SH-SY5Y (cell line): ENCODE data around the gene LGI1.

Source experiments
- GATA2 ChIP-seq: IDR thresholded peaks from 2 replicates; pipeline ENCODE4 v1.6.1; 2011; ENCODE audit warnings: mild to moderate bottlenecking, low read depth, low read length
- GATA3 ChIP-seq: IDR thresholded peaks from 2 replicates; pipeline ENCODE4 v1.6.1; 2011; ENCODE audit warnings: low read depth, mild to moderate bottlenecking, low read length, moderate library complexity

DNA sequence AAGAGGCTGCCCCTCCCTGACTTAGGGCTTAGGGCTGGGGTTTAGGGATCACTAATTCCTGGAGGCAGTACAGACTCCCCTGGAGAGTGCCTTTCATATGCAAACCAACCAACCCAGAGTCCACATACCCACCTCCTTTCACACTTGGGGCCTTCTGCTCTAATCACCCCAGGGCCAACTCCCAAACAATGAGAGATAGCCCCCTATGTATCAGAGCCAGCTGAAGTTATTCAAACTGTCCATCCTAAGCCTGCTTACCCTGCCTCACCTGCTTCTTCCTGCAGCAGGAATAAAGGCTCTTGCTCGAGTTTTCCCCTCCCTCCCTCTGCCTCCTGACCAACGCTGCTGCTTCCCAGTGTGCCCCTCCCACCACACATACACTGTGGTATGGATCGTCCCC, 84.2 kb downstream of the LGI1 start:
- TF ChIP-seq GATA2 (no peak), GATA3 (no peak)
